UCSD-AML1 (cell line): ENCODE data around the gene SLC26A9.

Source experiments
- DNase-seq: peaks from one replicate; lab custom pipeline; 2025; ENCODE audit not compliant: unreplicated experiment; lab: John Stamatoyannopoulos, UW

SLC26A9 gene

GRCh38 chr1:205973377-205974232 is 30.3 kb upstream of the SLC26A9 start:
- DNase-seq, result no peak

- no peak for DNase-seq
Measured at GRCh38 chr1:205972491-205973168, 29.4 kb upstream of the SLC26A9 start.

GRCh38 chr1:205972081-205972480 is 28.8 kb upstream of the SLC26A9 start:
- DNase-seq, result no peak

- no peak for DNase-seq
Measured at GRCh38 chr1:205971082-205971481, 27.8 kb upstream of the SLC26A9 start.

- no peak for DNase-seq
Measured at GRCh38 chr1:205970486-205970885, 27.2 kb upstream of the SLC26A9 start.

- no peak for DNase-seq
Measured at GRCh38 chr1:205969229-205969628, 26.0 kb upstream of the SLC26A9 start.

GRCh38 chr1:205967554-205968335 is 24.5 kb upstream of the SLC26A9 start:
- no peak for DNase-seq

GRCh38 chr1:205965036-205965884 is 22.0 kb upstream of the SLC26A9 start:
- DNase-seq, result no peak

- DNase-seq, result no peak
Measured at GRCh38 chr1:205963352-205964155, 20.3 kb upstream of the SLC26A9 start.

- DNase-seq, result no peak
Measured at GRCh38 chr1:205962821-205963221, 19.6 kb upstream of the SLC26A9 start.

GRCh38 chr1:205961991-205962820 is 18.9 kb upstream of the SLC26A9 start:
- peak; percentile 32 for DNase-seq

GRCh38 chr1:205961405-205961804 is 18.1 kb upstream of the SLC26A9 start:
- peak; percentile 49 for DNase-seq

GRCh38 chr1:205959789-205960188 is 16.5 kb upstream of the SLC26A9 start:
- no peak for DNase-seq

GRCh38 chr1:205955499-205955898 is 12.2 kb upstream of the SLC26A9 start:
- DNase-seq, result no peak

- DNase-seq, result no peak
Measured at GRCh38 chr1:205954819-205955404, 11.7 kb upstream of the SLC26A9 start.

- no peak for DNase-seq
Measured at GRCh38 chr1:205951746-205952145, 8.5 kb upstream of the SLC26A9 start.

- no peak for DNase-seq
Measured at GRCh38 chr1:205950826-205951549, 7.7 kb upstream of the SLC26A9 start.

GRCh38 chr1:205950280-205950679 is 7.0 kb upstream of the SLC26A9 start:
- DNase-seq, result no peak
